ENCODE data around the gene TTC12. TPM values are rescaled to one million over a fixed set of nuclear protein-coding genes. Genes with fewer than 3 reads are reported as not detected.

The TTC12 gene
- total RNA-seq, 4 donors from 2014 or later = 4.4 to 19.1 (median 7.0) TPM

DNA sequence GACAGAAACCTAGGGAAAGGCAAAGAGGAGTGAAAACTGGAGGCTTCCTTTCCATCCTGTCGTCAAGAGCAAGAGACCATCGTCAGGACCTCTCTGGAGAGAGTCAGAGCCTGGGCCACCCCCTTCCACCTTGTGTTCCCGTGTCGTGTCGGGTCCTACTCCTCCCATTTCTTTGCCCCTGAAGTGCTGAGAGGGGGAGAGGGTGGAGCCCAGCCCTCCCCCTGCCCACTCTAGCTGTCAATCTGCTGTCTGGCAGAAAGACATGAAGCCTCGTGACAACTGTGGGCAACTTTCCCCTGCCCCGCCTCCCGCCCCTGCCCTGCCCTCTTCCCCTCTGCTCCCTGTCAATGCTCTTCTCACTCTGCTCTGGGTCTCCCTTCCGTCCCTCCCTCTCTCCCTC is 93.8 kb downstream of the TTC12 start:
- TF ChIP-seq CTCF (IDR thresholded peaks at IDR 0.05) = no peak
- ATAC-seq (ENCODE audit: low FRiP score) = no peak
- no peak for DNase-seq (ENCODE audit: low spot score)

GRCh38 chr11:113408887-113409286 is 94.5 kb downstream of the TTC12 start:
- ATAC-seq (ENCODE audit: low FRiP score) = no peak
- no peak for TF ChIP-seq CTCF (IDR thresholded peaks at IDR 0.05)
- no peak for DNase-seq (ENCODE audit: low spot score)

- no peak for ATAC-seq (ENCODE audit: low FRiP score)
- DNase-seq (ENCODE audit: low spot score) = no peak
- TF ChIP-seq CTCF (IDR thresholded peaks at IDR 0.05) = no peak
Observed at GRCh38 chr11:113409526-113409925, 95.1 kb downstream of the TTC12 start.

GRCh38 chr11:113410414-113411135 is 96.2 kb downstream of the TTC12 start:
- DNase-seq (ENCODE audit: low spot score) (no peak), ATAC-seq (ENCODE audit: low FRiP score) (no peak)
- TF ChIP-seq CTCF (IDR thresholded peaks at IDR 0.05) = no peak

- no peak for TF ChIP-seq CTCF (IDR thresholded peaks at IDR 0.05)
- ATAC-seq (ENCODE audit: low FRiP score) (no peak), DNase-seq (ENCODE audit: low spot score) (no peak)
Observed at GRCh38 chr11:113411536-113411935, 97.2 kb downstream of the TTC12 start.

- no peak for TF ChIP-seq CTCF (IDR thresholded peaks at IDR 0.05)
- DNase-seq (ENCODE audit: low spot score) (no peak), ATAC-seq (ENCODE audit: low FRiP score) (no peak)
Observed at GRCh38 chr11:113412675-113413074, 98.3 kb downstream of the TTC12 start.

DNA sequence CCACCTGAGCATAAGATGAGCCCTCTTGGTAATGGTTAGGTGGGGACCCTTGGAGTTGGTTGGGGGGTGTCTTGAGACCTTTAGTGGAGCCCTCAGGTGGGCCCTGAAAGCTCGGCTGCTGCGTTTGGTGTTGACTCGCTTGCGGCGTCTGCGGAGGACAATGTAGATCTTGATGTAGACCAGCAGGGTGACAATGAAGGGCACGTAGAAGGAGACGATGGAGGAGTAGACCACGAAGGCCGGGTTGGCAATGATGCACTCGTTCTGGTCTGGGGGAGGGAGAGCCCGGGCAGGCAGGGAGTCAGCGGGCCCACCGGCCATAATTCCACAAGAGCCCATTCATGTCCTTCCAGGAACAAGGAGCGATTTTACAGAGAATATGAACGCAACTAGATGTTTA is 101.0 kb downstream of the TTC12 start:
- no peak for TF ChIP-seq CTCF (IDR thresholded peaks at IDR 0.05)
- DNase-seq (ENCODE audit: low spot score) (no peak), ATAC-seq (ENCODE audit: low FRiP score) (no peak)
